ENCODE measurements around the gene SMG6. TPM values are rescaled to one million over a fixed set of nuclear protein-coding genes. Genes with fewer than 3 reads are reported as not detected.

SMG6 gene
- total RNA-seq, 1 experiment from 2014 or later = 33.8 TPM

DNA sequence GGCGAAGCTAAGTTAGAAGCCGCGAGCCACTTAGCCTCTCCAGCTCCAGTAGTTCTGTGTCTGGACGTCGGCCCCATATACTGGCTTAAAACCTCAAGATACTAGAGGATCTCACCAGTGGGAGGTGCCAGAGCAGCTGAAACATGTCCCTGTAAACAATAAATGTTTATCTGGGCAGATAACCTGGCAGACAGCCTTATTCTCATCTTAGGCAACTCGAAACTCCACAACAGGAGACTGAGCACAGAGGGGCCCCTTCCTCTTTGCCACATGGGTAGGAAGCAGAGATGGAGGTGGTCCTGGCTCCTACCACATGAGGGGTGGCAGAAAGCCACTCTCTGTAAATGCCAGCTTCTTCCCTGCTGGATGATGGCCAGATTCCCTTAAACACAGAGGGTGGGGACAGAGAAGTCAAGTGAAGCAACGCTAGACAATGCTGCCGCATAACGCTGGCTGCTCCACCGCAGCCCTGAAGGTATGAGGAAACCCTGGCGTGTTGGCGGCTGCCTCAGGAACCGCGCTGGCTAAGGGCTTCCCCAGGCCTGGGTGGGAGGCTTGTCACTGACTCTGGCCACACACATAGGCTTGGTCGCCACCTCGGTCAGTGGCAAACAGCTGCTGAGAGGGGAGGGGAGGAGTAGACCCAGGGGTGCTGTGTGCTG is 180.8 kb downstream of the SMG6 start:
- BruUV-seq (replicated peaks) = no TSS peak
- Histone ChIP-seq H3K4me3 (ENCODE audit: low read depth, low read length) (no peak overlapping the region), H3K27me3 (replicated peaks; ENCODE audit: control insufficient read depth, insufficient read depth, low read length) (no peaks in the 10 kb centered on the region), H3K9me3 (no peaks in the 10 kb centered on the region), H3K4me1 (peaks cover 4% of the 10 kb centered on the region; the same call in 1 of the 2 replicates), H3K36me3 (ENCODE audit: control insufficient read depth, insufficient read depth, low read length) (no peaks in the 10 kb centered on the region)
- Mint-ChIP-seq H3K9me3 (ENCODE audit: unreplicated experiment) (no peaks in the 10 kb centered on the region), H3K36me3 (ENCODE audit: insufficient read depth, unreplicated experiment) (peaks cover 5% of the 10 kb centered on the region), H3K27ac (ENCODE audit: unreplicated experiment) (no peak overlapping the region), H3K27me3 (ENCODE audit: insufficient read depth, unreplicated experiment) (no peaks in the 10 kb centered on the region), H3K4me1 (ENCODE audit: low read depth, unreplicated experiment) (peaks cover 6% of the 10 kb centered on the region), H3K4me3 (ENCODE audit: unreplicated experiment) (no peak overlapping the region)
- ChIA-PET POLR2A (no interaction called here), CTCF (interaction anchor here (1.0 to 1.3 kb wide), 2 partner anchors 22 to 28 kb away, joined by 3 read pairs; no protein-coding TSS in a partner anchor)
- intact Hi-C loops (cut with micrococcal nuclease; ENCODE audit: unreplicated experiment) = no loop called here
- TF ChIP-seq, protein P1, sequence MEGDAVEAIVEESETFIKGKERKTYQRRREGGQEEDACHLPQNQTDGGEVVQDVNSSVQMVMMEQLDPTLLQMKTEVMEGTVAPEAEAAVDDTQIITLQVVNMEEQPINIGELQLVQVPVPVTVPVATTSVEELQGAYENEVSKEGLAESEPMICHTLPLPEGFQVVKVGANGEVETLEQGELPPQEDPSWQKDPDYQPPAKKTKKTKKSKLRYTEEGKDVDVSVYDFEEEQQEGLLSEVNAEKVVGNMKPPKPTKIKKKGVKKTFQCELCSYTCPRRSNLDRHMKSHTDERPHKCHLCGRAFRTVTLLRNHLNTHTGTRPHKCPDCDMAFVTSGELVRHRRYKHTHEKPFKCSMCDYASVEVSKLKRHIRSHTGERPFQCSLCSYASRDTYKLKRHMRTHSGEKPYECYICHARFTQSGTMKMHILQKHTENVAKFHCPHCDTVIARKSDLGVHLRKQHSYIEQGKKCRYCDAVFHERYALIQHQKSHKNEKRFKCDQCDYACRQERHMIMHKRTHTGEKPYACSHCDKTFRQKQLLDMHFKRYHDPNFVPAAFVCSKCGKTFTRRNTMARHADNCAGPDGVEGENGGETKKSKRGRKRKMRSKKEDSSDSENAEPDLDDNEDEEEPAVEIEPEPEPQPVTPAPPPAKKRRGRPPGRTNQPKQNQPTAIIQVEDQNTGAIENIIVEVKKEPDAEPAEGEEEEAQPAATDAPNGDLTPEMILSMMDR (IDR thresholded peaks at IDR 0.05; ENCODE audit: insufficient read depth in 1 of 2, low read depth in 1 of 2, low read length in 1 of 2, severe bottlenecking in 1 of 2, unreplicated experiment in 1 of 2) = no peak
- no peak for DNase-seq

DNA sequence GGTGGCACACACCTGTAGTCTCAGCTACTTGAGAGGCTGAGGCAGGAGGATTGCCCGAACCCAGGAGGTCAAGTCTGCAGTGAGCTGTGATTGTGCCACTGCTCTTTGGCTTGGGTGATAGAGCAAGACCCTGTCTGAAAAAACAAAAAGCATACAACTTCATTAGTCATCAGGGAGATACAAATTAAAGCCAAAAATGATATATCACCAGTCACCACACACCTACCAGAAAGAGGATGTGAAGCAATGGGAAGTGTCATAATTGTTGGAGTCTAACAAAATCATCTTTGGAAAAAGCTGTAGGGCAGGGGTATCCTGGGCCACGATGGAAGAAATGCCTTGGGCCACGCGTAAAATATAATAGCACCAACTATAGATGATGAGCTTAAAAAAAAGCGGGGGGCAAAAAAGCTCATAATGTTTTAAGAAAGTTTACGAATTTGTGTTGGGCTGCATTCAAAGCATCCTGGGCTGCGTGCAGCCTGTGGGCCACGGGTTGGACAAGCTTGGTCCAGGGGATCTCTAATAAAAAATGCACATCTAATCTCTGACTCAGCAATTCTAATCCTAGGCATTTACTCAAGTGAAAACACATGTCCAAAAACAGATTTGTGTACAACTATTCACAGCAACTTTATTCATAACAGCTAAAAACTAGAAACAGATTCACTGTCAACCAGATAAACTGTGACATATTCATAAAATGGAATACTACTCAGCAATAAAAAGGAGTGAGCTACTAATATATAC is 182.8 kb downstream of the SMG6 start:
- ChIA-PET CTCF (no interaction called here), POLR2A (no interaction called here)

DNA sequence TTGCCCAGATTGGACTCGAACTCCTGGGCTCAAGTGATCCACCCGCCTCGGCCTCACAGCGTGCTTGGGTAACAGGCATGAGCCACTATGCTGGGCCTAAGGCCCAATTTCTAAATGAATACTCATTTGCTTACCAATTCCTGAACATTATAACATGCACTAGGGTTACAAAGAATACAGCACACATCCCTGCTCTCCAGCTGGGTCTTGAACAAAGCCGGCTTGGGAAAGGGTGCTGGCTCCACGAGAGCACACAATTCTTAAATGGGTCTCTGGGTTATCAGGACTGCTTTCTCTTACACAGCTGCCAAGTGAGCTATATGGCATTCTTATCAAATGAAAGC is 190.3 kb downstream of the SMG6 start:
- intact Hi-C loops (cut with micrococcal nuclease; ENCODE audit: unreplicated experiment) = no loop called here
- BruUV-seq (replicated peaks) = no TSS peak
- DNase-seq = no peak
- H3K36me3 Mint-ChIP-seq (ENCODE audit: insufficient read depth, unreplicated experiment) = peaks cover 6% of the 10 kb centered on the region
- ChIA-PET POLR2A (no interaction called here), CTCF (interaction anchor here (0.6 kb wide), 1 partner anchor 194 kb away, joined by 5 read pairs; no protein-coding TSS in a partner anchor)
- Histone ChIP-seq H3K9me3 (no peaks in the 10 kb centered on the region), H3K4me3 (ENCODE audit: low read depth, low read length) (no peak overlapping the region), H3K36me3 (ENCODE audit: control insufficient read depth, insufficient read depth, low read length) (no peaks in the 10 kb centered on the region), H3K4me1 (no peaks in the 10 kb centered on the region), H3K27me3 (replicated peaks; ENCODE audit: control insufficient read depth, insufficient read depth, low read length) (no peaks in the 10 kb centered on the region)
- TF ChIP-seq, protein P1 (IDR thresholded peaks at IDR 0.05; ENCODE audit: insufficient read depth in 1 of 2, low read depth in 1 of 2, low read length in 1 of 2, severe bottlenecking in 1 of 2, unreplicated experiment in 1 of 2) = no peak
- no peaks in the 10 kb centered on the region for H3K9me3 Mint-ChIP-seq (ENCODE audit: unreplicated experiment)
- H3K4me3 Mint-ChIP-seq (ENCODE audit: unreplicated experiment) = no peak overlapping the region
- H3K27ac Mint-ChIP-seq (ENCODE audit: unreplicated experiment) = no peak overlapping the region
- H3K27me3 Mint-ChIP-seq (ENCODE audit: insufficient read depth, unreplicated experiment) = no peaks in the 10 kb centered on the region
- no peaks in the 10 kb centered on the region for H3K4me1 Mint-ChIP-seq (ENCODE audit: low read depth, unreplicated experiment)

More for the DNA sequence above, 182.8 kb downstream of the SMG6 start:
- Mint-ChIP-seq H3K27me3 (ENCODE audit: insufficient read depth, unreplicated experiment) (no peaks in the 10 kb centered on the region), H3K9me3 (ENCODE audit: unreplicated experiment) (no peaks in the 10 kb centered on the region), H3K4me1 (ENCODE audit: low read depth, unreplicated experiment) (peaks cover 6% of the 10 kb centered on the region), H3K4me3 (ENCODE audit: unreplicated experiment) (no peak overlapping the region), H3K36me3 (ENCODE audit: insufficient read depth, unreplicated experiment) (peaks cover 6% of the 10 kb centered on the region), H3K27ac (ENCODE audit: unreplicated experiment) (no peak overlapping the region)
- no peak overlapping the region for H3K4me3 ChIP-seq (ENCODE audit: low read depth, low read length)
- TF ChIP-seq, protein P1 (IDR thresholded peaks at IDR 0.05; ENCODE audit: insufficient read depth in 1 of 2, low read depth in 1 of 2, low read length in 1 of 2, severe bottlenecking in 1 of 2, unreplicated experiment in 1 of 2) = no peak
- H3K9me3 ChIP-seq = no peaks in the 10 kb centered on the region
- intact Hi-C loops (cut with micrococcal nuclease; ENCODE audit: unreplicated experiment) = no loop called here
- no peaks in the 10 kb centered on the region for H3K36me3 ChIP-seq (ENCODE audit: control insufficient read depth, insufficient read depth, low read length)
- BruUV-seq (replicated peaks) = no TSS peak
- no peaks in the 10 kb centered on the region for H3K27me3 ChIP-seq (replicated peaks; ENCODE audit: control insufficient read depth, insufficient read depth, low read length)
- no peak for DNase-seq
- H3K4me1 ChIP-seq = peaks cover 4% of the 10 kb centered on the region; the same call in 1 of the 2 replicates
